ENCODE measurements around the gene LAX1.

- TF ChIP-seq CTCF (IDR thresholded peaks at IDR 0.05), result no peak
- no peak for TF ChIP-seq POLR2A (IDR thresholded peaks at IDR 0.05)
- no peak for TF ChIP-seq EP300 (IDR thresholded peaks at IDR 0.05; ENCODE audit: low read depth)
- TF ChIP-seq POLR2AphosphoS5 (IDR thresholded peaks at IDR 0.05), result no peak
Measured at GRCh38 chr1:203789966-203790365, 25.0 kb downstream of the LAX1 start.
